ENCODE results near the gene ZNF575. TPM values are rescaled to one million over a fixed set of nuclear protein-coding genes. Genes with fewer than 3 reads are reported as not detected.

The ZNF575 gene
- total RNA-seq, 4 donors from 2014 or later, result not detected

GRCh38 chr19:43496960-43497359 lies 36.0 kb upstream of the ZNF575 start:
- intact Hi-C loops (cut with DNase I; ENCODE audit: low total_unique reads), result no loop called here
- H3K27me3 ChIP-seq, result no peaks in the 10 kb centered on the region
- in situ Hi-C loops (cut with MboI; ENCODE audit: low sequenced_read_pairs in 4 of 4), result no loop called here
- no peaks in the 10 kb centered on the region for H3K36me3 ChIP-seq
- DNase-seq, result no peak
- ATAC-seq, result no peak
- H3K4me1 ChIP-seq, result peaks cover 0 to 3% of the 10 kb centered on the region in 2 donors
- no peak overlapping the region for H3K27ac ChIP-seq
- no peaks in the 10 kb centered on the region for H3K9me3 ChIP-seq
- no peak overlapping the region for H3K4me3 ChIP-seq
- TF ChIP-seq CTCF (IDR thresholded peaks at IDR 0.05 in 4 of 5, conservative IDR thresholded peaks at IDR 0.05 in 1 of 5) (no peak), POLR2A (IDR thresholded peaks at IDR 0.05) (no peak)

DNA sequence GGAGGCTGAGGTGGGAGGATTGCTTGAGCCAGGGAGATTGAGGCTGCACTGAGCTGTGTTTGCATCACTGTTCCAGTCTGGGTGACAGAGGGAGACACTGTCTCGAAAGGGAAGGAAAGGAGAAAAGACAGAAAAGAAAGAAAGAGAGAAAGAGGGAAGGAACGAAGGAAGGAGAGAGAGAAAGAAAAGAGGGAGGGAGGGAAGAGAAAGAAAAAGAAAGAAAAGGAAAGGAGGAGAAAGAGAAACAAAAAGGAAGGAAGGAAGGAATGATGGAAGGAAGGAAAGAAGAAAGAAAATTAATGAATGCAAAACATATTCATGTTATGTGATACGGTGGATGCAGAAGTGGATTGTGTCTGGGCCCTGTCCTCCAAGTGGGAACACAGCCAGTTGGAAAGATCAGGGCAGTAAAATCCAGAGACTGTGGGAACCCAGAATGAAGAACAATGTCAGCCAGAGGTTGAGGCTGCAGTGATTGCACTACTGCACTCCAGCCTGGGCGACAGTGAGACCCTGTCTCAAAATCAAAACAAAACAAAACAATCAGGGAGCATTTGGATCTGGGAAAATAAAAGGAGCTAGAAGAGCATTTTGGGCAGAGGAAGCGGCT lies 34.6 kb upstream of the ZNF575 start:
- Histone ChIP-seq H3K9me3 (no peaks in the 10 kb centered on the region), H3K4me3 (no peak overlapping the region), H3K27ac (no peak overlapping the region), H3K4me1 (peaks cover 4 to 9% of the 10 kb centered on the region in 2 donors), H3K27me3 (no peaks in the 10 kb centered on the region), H3K36me3 (no peaks in the 10 kb centered on the region)
- no peak for DNase-seq
- TF ChIP-seq POLR2A (IDR thresholded peaks at IDR 0.05), result no peak
- no peak for TF ChIP-seq CTCF (IDR thresholded peaks at IDR 0.05 in 4 of 5, conservative IDR thresholded peaks at IDR 0.05 in 1 of 5)
- no peak for ATAC-seq
- intact Hi-C loops (cut with DNase I; ENCODE audit: low total_unique reads), result no loop called here
- in situ Hi-C loops (cut with MboI; ENCODE audit: low sequenced_read_pairs in 4 of 4), result no loop called here

DNA sequence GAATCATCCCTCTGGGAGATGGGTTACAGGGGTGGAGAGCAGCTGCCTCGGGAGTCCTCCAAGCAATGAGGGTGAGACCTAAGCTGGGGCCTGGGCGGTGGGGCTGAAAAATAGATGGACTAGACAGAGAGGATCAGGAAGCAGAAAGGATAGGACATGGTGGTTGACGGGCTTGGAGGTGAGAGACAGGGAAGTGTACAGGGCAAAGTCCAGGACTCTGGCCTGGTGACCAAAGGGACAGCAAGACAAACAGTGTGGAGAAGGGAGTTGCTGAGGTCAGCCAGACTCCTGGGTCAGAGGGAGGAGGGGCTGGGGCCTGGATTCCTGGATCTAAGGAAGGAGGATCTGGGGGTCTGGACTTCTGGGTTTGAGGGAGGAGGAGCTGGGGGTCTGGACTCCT lies 33.9 kb upstream of the ZNF575 start:
- H3K27ac ChIP-seq, result no peak overlapping the region

DNA sequence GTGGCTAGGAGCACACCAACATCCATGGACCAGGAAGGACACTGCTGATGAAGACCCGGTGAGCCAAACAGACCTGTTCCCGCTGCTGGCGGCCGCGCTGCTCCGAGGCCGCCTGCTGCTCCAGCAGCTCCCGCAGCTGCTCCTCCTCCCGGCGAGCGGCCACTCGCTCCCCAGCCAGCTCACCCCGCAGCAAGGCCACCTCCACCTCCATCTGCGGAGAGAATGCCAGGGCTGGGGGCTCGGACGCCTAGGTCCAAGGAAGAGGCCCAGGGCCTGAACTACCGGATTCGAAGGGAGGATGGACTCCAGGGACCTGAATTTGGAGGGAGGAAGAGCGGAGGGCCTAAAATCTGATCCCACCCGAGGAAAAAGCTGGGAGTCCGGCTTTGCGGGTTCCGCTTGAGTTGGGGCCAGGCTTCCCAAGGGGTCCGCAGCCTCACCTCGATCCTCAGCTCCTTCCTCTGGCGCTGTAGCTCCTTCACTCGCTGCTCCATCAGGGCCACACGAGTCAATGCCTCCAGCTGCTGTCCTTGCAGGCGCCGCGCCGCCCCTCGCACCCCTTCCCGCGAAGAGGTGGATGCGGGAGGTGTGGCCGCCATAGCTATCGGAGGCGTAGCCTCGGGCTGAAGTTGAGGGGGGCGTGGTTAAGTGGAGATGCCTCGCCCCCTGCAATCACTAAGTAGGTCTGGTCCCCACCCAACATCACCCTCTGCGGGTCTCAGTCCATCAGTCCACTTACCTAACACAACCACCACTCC lies 31.1 kb upstream of the ZNF575 start:
- in situ Hi-C loops (cut with MboI; ENCODE audit: low sequenced_read_pairs in 4 of 4) (no loop called here), intact Hi-C loops (cut with DNase I; ENCODE audit: low total_unique reads) (no loop called here)
- Histone ChIP-seq H3K27me3 (no peaks in the 10 kb centered on the region), H3K4me1 (peaks cover 12 to 15% of the 10 kb centered on the region in 2 donors), H3K27ac (no peak overlapping the region), H3K4me3 (no peak overlapping the region), H3K9me3 (no peaks in the 10 kb centered on the region), H3K36me3 (no peaks in the 10 kb centered on the region)
- no peak for DNase-seq
- TF ChIP-seq POLR2A (IDR thresholded peaks at IDR 0.05) (no peak), CTCF (IDR thresholded peaks at IDR 0.05 in 4 of 5, conservative IDR thresholded peaks at IDR 0.05 in 1 of 5) (no peak)
- no peak for ATAC-seq

More for the DNA sequence above, 33.9 kb upstream of the ZNF575 start:
- ATAC-seq (no peak), DNase-seq (no peak)
- H3K4me1 ChIP-seq, result peaks cover 5 to 10% of the 10 kb centered on the region in 2 donors
- H3K4me3 ChIP-seq, result no peak overlapping the region
- no peaks in the 10 kb centered on the region for H3K9me3 ChIP-seq
- in situ Hi-C loops (cut with MboI; ENCODE audit: low sequenced_read_pairs in 4 of 4), result no loop called here
- no peaks in the 10 kb centered on the region for H3K36me3 ChIP-seq
- TF ChIP-seq CTCF (IDR thresholded peaks at IDR 0.05 in 4 of 5, conservative IDR thresholded peaks at IDR 0.05 in 1 of 5) (no peak), POLR2A (IDR thresholded peaks at IDR 0.05) (no peak)
- no peaks in the 10 kb centered on the region for H3K27me3 ChIP-seq
- intact Hi-C loops (cut with DNase I; ENCODE audit: low total_unique reads), result no loop called here
